ENCODE measurements around the gene KIZ. TPM values are rescaled to one million over a fixed set of nuclear protein-coding genes. Genes with fewer than 3 reads are reported as not detected.

Gene KIZ
- total RNA-seq, 1 experiment from 2014 or later: 9.1 TPM

- DNase-seq (ENCODE audit: low spot score): no peak
- no peaks in the 10 kb centered on the region for H3K4me1 ChIP-seq (ENCODE audit: insufficient read depth, low read length, poor library complexity, severe bottlenecking)
- no peak overlapping the region for H3K4me3 ChIP-seq (ENCODE audit: low read depth, low read length, poor library complexity, severe bottlenecking)
- BruUV-seq (replicated peaks): no TSS peak
- intact Hi-C loops (cut with micrococcal nuclease; ENCODE audit: unreplicated experiment): no loop called here
- TF ChIP-seq EZH2 (IDR thresholded peaks at IDR 0.05; ENCODE audit: borderline replicate concordance, low read depth, low read length, poor library complexity, severe bottlenecking): no peak
- TF ChIP-seq CTCF (conservative IDR thresholded peaks at IDR 0.05; ENCODE audit: low read depth, low read length): no peak
- CTCF ChIA-PET: no interaction called here
- no peaks in the 10 kb centered on the region for H3K36me3 ChIP-seq (ENCODE audit: insufficient read depth, low read length, poor library complexity, severe bottlenecking)
- H3K27ac ChIP-seq (ENCODE audit: low read depth, low read length, poor library complexity, severe bottlenecking): no peak overlapping the region
- POLR2A ChIA-PET (ENCODE audit: low non-redundant PET): no interaction called here
- H3K27me3 ChIP-seq (replicated peaks; ENCODE audit: insufficient read depth, low read depth, low read length, poor library complexity): no peaks in the 10 kb centered on the region
- H3K9me3 ChIP-seq (ENCODE audit: low read depth, low read length, poor library complexity, severe bottlenecking): no peaks in the 10 kb centered on the region
These were observed 83.1 kb downstream of the KIZ start for GRCh38 chr20:21208999-21209398.

GRCh38 chr20:21209668-21210067, 83.8 kb downstream of the KIZ start:
- H3K36me3 ChIP-seq (ENCODE audit: insufficient read depth, low read length, poor library complexity, severe bottlenecking): no peaks in the 10 kb centered on the region
- no peaks in the 10 kb centered on the region for H3K4me1 ChIP-seq (ENCODE audit: insufficient read depth, low read length, poor library complexity, severe bottlenecking)
- intact Hi-C loops (cut with micrococcal nuclease; ENCODE audit: unreplicated experiment): no loop called here
- H3K27me3 ChIP-seq (replicated peaks; ENCODE audit: insufficient read depth, low read depth, low read length, poor library complexity): no peaks in the 10 kb centered on the region
- no peaks in the 10 kb centered on the region for H3K9me3 ChIP-seq (ENCODE audit: low read depth, low read length, poor library complexity, severe bottlenecking)
- POLR2A ChIA-PET (ENCODE audit: low non-redundant PET): no interaction called here
- H3K27ac ChIP-seq (ENCODE audit: low read depth, low read length, poor library complexity, severe bottlenecking): no peak overlapping the region
- no peak for DNase-seq (ENCODE audit: low spot score)
- H3K4me3 ChIP-seq (ENCODE audit: low read depth, low read length, poor library complexity, severe bottlenecking): no peak overlapping the region
- no TSS peak for BruUV-seq (replicated peaks)
- TF ChIP-seq CTCF (conservative IDR thresholded peaks at IDR 0.05; ENCODE audit: low read depth, low read length) (no peak), EZH2 (IDR thresholded peaks at IDR 0.05; ENCODE audit: borderline replicate concordance, low read depth, low read length, poor library complexity, severe bottlenecking) (no peak)
- CTCF ChIA-PET: no interaction called here

- Histone ChIP-seq H3K9me3 (ENCODE audit: low read depth, low read length, poor library complexity, severe bottlenecking) (no peaks in the 10 kb centered on the region), H3K4me1 (ENCODE audit: insufficient read depth, low read length, poor library complexity, severe bottlenecking) (no peaks in the 10 kb centered on the region), H3K27ac (ENCODE audit: low read depth, low read length, poor library complexity, severe bottlenecking) (no peak overlapping the region), H3K36me3 (ENCODE audit: insufficient read depth, low read length, poor library complexity, severe bottlenecking) (no peaks in the 10 kb centered on the region), H3K27me3 (replicated peaks; ENCODE audit: insufficient read depth, low read depth, low read length, poor library complexity) (no peaks in the 10 kb centered on the region), H3K4me3 (ENCODE audit: low read depth, low read length, poor library complexity, severe bottlenecking) (no peak overlapping the region)
- intact Hi-C loops (cut with micrococcal nuclease; ENCODE audit: unreplicated experiment): no loop called here
- ChIA-PET CTCF (no interaction called here), POLR2A (ENCODE audit: low non-redundant PET) (no interaction called here)
- no TSS peak for BruUV-seq (replicated peaks)
- TF ChIP-seq EZH2 (IDR thresholded peaks at IDR 0.05; ENCODE audit: borderline replicate concordance, low read depth, low read length, poor library complexity, severe bottlenecking) (no peak), CTCF (conservative IDR thresholded peaks at IDR 0.05; ENCODE audit: low read depth, low read length) (no peak)
- no peak for DNase-seq (ENCODE audit: low spot score)
These were observed 87.8 kb downstream of the KIZ start for GRCh38 chr20:21213691-21214090.

Data from A673 (cell line).